ENCODE results near the gene SLC38A7. TPM values are rescaled to one million over a fixed set of nuclear protein-coding genes. Genes with fewer than 3 reads are reported as not detected.
A peak's percentile ranks its signal among the peaks of the same experiment; 100 is the strongest.

SLC38A7 gene
- total RNA-seq, 1 experiment from 2014 or later: 20.2 TPM

DNA sequence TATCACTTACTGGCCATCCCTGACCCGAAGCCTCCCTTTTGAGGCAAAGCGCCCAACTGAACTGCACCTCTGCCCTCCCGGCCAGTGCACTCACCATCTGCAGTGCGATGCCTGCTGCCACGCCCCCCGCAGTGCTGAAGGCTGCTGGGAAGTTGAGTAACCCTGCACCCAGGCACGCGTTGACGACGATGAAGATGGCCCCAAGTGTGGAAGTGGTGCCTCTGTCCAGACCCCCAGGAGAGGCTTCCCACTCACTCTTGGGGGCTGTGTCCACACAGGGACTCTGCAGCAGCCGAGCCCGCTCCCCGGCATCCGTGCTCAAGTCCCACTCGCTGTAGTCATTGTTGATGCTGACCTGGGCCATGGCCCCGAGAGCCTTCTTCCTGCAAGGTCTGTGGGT lies 4.8 kb downstream of the SLC38A7 start:
- TF ChIP-seq SIN3A (IDR thresholded peaks at IDR 0.05; ENCODE audit: borderline replicate concordance, insufficient read depth, low read depth, low read length) (no peak), TCF7L2 (IDR thresholded peaks at IDR 0.05; ENCODE audit: low read depth, low read length) (no peak), POLR2AphosphoS5 (IDR thresholded peaks at IDR 0.05; ENCODE audit: low read depth, low read length) (no peak)
- TF ChIP-seq, protein P1, sequence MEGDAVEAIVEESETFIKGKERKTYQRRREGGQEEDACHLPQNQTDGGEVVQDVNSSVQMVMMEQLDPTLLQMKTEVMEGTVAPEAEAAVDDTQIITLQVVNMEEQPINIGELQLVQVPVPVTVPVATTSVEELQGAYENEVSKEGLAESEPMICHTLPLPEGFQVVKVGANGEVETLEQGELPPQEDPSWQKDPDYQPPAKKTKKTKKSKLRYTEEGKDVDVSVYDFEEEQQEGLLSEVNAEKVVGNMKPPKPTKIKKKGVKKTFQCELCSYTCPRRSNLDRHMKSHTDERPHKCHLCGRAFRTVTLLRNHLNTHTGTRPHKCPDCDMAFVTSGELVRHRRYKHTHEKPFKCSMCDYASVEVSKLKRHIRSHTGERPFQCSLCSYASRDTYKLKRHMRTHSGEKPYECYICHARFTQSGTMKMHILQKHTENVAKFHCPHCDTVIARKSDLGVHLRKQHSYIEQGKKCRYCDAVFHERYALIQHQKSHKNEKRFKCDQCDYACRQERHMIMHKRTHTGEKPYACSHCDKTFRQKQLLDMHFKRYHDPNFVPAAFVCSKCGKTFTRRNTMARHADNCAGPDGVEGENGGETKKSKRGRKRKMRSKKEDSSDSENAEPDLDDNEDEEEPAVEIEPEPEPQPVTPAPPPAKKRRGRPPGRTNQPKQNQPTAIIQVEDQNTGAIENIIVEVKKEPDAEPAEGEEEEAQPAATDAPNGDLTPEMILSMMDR (IDR thresholded peaks at IDR 0.05): no peak
- TF ChIP-seq, protein P2, sequence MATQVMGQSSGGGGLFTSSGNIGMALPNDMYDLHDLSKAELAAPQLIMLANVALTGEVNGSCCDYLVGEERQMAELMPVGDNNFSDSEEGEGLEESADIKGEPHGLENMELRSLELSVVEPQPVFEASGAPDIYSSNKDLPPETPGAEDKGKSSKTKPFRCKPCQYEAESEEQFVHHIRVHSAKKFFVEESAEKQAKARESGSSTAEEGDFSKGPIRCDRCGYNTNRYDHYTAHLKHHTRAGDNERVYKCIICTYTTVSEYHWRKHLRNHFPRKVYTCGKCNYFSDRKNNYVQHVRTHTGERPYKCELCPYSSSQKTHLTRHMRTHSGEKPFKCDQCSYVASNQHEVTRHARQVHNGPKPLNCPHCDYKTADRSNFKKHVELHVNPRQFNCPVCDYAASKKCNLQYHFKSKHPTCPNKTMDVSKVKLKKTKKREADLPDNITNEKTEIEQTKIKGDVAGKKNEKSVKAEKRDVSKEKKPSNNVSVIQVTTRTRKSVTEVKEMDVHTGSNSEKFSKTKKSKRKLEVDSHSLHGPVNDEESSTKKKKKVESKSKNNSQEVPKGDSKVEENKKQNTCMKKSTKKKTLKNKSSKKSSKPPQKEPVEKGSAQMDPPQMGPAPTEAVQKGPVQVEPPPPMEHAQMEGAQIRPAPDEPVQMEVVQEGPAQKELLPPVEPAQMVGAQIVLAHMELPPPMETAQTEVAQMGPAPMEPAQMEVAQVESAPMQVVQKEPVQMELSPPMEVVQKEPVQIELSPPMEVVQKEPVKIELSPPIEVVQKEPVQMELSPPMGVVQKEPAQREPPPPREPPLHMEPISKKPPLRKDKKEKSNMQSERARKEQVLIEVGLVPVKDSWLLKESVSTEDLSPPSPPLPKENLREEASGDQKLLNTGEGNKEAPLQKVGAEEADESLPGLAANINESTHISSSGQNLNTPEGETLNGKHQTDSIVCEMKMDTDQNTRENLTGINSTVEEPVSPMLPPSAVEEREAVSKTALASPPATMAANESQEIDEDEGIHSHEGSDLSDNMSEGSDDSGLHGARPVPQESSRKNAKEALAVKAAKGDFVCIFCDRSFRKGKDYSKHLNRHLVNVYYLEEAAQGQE (IDR thresholded peaks at IDR 0.05; ENCODE audit: insufficient read depth in 1 of 2, low read depth in 2 of 2, low read length in 1 of 2): no peak
- CTCF ChIA-PET: no interaction called here
- Histone ChIP-seq H3K9me3 (ENCODE audit: control insufficient read depth, insufficient read depth, low read depth, low read length) (no peaks in the 10 kb centered on the region), H3K27ac (ENCODE audit: low read length) (no peak overlapping the region), H3K4me3 (ENCODE audit: low read depth in 2 of 2, low read length in 2 of 2) (no peak overlapping the region), H3K36me3 (ENCODE audit: control insufficient read depth, insufficient read depth, low read length) (no peaks in the 10 kb centered on the region; the same call in 1 of the 2 replicates), H3K4me1 (ENCODE audit: control insufficient read depth, insufficient read depth, low read length) (peaks cover 7% of the 10 kb centered on the region), H3K27me3 (ENCODE audit: control insufficient read depth, insufficient read depth, low read length) (no peaks in the 10 kb centered on the region)
- BruUV-seq (replicated peaks): no TSS peak
- DNase-seq (ENCODE audit: low read depth, low spot score): no peak
- POLR2A ChIA-PET: no interaction called here
- no peak for ATAC-seq
- in situ Hi-C loops (cut with HindIII; ENCODE audit: low pct_unique_long_range_greater_than_20kb, low sequenced_read_pairs): no loop called here
- intact Hi-C loops (cut with micrococcal nuclease; ENCODE audit: unreplicated experiment): loop anchor here (5.0 kb wide), 1 partner anchor 78 kb away; no protein-coding TSS in a partner anchor

DNA sequence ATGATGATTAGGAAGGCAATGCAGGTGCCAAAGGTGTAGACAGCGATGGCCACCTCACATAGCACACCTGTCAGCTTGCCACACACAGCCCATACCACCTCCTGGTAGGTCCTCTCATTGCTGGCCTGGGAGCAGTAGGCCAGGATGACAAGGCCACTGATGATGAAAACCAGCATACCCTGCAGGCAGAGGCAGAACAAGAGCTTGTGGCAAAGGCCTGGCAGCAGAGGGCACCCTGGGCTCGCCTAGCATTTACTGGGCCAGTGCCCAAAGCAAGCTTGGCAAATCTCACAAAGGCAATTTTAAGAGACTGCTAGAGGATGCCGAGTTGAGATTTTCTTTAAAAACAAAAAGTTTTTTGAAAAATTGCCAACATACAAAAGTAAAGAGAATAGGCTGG lies 5.9 kb downstream of the SLC38A7 start:
- H3K4me3 ChIP-seq (ENCODE audit: low read depth in 2 of 2, low read length in 2 of 2): no peak overlapping the region
- no peak overlapping the region for H3K27ac ChIP-seq (ENCODE audit: low read length)
- TF ChIP-seq POLR2AphosphoS5 (IDR thresholded peaks at IDR 0.05; ENCODE audit: low read depth, low read length) (no peak), SIN3A (IDR thresholded peaks at IDR 0.05; ENCODE audit: borderline replicate concordance, insufficient read depth, low read depth, low read length) (no peak), TCF7L2 (IDR thresholded peaks at IDR 0.05; ENCODE audit: low read depth, low read length) (no peak)
- TF ChIP-seq, protein P2 (IDR thresholded peaks at IDR 0.05; ENCODE audit: insufficient read depth in 1 of 2, low read depth in 2 of 2, low read length in 1 of 2): no peak
- TF ChIP-seq, protein P1 (IDR thresholded peaks at IDR 0.05): no peak
- BruUV-seq (replicated peaks): no TSS peak
- CTCF ChIA-PET: no interaction called here
- H3K27me3 ChIP-seq (ENCODE audit: control insufficient read depth, insufficient read depth, low read length): no peaks in the 10 kb centered on the region
- no peaks in the 10 kb centered on the region for H3K36me3 ChIP-seq (ENCODE audit: control insufficient read depth, insufficient read depth, low read length)
- intact Hi-C loops (cut with micrococcal nuclease; ENCODE audit: unreplicated experiment) (loop anchor here (5.0 kb wide), 1 partner anchor 79 kb away; no protein-coding TSS in a partner anchor), in situ Hi-C loops (cut with HindIII; ENCODE audit: low pct_unique_long_range_greater_than_20kb, low sequenced_read_pairs) (no loop called here)
- DNase-seq (ENCODE audit: low read depth, low spot score) (no peak), ATAC-seq (peak; percentile 54; the same call in 1 of the 2 replicates)
- POLR2A ChIA-PET: no interaction called here
- no peaks in the 10 kb centered on the region for H3K9me3 ChIP-seq (ENCODE audit: control insufficient read depth, insufficient read depth, low read depth, low read length)
- H3K4me1 ChIP-seq (ENCODE audit: control insufficient read depth, insufficient read depth, low read length): peaks cover 4% of the 10 kb centered on the region

Data from Panc1 (cell line).